ENCODE results near the gene HOXC4.
A peak's percentile ranks its signal among the peaks of the same experiment; 100 is the strongest.

HOXC4 gene

DNA sequence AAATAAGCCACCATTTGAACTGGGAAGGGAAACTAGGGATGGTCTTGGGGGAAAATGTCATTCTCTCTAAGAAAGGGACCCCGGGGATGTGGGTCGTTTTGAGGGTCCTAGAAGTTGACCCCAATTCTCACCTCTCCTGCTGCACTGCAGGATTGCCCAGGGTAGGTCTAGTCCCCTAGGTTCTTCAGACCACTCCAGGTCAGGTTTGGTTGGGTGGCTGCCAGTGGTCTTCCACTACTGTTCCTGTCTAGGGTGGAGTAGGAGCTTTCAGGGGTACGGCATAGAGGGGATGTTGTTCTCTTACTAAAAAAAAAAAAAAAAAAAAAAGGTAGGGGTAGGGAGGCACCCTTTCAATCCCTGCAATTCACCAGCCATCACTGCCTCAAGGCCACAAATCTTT is 37.6 kb upstream of the HOXC4 start:
- no peak for DNase-seq

DNA sequence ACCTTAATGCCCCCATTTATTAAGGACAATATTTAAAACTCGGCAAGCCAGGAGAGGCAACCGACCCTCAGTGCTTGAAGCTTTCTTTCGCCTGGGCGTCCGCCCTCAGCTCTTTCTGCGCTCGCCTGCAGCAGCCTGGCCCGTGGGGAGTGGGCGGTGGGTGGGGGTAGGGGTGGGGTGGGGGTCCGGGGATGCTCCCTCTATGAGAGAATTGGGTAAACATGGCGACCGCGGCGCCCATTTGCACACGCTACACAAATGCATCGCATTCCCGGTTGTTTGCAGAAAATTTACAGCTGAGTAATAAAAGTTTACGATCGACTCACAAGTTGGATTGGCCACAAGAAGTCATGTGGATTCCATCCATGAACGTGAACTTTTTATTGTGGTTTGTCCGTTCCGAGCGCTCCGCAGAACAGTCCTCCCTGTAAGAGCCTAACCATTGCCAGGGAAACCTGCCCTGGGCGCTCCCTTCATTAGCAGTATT is 37.1 kb upstream of the HOXC4 start:
- no peak for DNase-seq

DNA sequence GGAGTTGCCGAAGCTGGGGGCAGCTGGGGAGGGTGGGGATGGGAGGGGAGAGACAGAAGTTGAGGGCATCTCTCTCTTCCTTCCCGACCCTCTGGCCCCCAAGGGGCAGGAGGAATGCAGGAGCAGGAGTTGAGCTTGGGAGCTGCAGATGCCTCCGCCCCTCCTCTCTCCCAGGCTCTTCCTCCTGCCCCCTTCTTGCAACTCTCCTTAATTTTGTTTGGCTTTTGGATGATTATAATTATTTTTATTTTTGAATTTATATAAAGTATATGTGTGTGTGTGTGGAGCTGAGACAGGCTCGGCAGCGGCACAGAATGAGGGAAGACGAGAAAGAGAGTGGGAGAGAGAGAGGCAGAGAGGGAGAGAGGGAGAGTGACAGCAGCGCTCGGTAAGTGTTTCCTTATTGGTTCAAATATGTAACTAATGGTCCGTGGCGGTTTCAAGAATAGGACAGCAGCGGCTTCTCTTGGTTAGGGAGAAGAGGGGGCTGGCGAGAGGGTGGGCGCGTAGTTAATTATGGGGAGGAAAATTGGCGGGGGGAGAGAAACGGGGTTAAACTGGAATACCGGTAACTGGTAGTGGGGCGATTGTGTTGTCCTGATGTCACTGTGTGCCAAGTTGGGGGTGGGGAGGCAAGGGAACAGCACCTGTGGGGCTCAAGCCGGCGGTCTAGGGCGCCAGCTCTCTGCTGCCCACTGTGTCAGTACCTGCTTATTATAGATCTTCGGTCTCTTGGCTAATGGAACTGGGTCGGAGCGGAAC is 36.4 kb upstream of the HOXC4 start:
- no peak for DNase-seq

GRCh38 chr12:54017878-54018467 is 35.7 kb upstream of the HOXC4 start:
- DNase-seq, result peak; percentile 68

DNA sequence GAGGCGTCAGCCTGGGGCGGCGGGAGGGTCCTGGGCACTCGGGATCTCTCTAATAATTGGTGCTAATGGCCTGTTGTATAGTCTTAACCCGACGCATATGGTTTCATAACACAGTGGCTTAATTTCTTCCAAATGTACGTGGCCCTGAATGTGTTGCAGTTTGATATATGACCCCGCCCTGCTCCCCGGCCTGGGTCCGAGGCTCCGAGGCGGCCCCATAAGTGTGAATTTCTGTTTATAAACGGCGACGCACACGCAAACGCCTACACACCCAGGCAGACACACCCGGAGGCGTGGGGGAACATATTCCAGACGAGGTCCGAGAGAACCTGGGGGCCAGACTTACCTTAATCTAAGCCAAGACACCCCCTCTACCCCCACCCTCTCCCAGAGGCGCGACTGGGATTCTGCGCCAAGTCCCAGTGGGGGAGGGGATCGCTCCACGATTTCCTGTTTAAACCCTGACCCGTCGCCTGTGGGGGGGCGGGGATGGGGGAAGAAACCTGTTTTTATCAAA is 35.1 kb upstream of the HOXC4 start:
- DNase-seq, result no peak

GRCh38 chr12:54019091-54019811 is 34.4 kb upstream of the HOXC4 start:
- no peak for DNase-seq

- DNase-seq, result no peak
These were observed 33.6 kb upstream of the HOXC4 start for GRCh38 chr12:54019924-54020590.

GRCh38 chr12:54020591-54021405 is 32.8 kb upstream of the HOXC4 start:
- DNase-seq, result no peak

DNA sequence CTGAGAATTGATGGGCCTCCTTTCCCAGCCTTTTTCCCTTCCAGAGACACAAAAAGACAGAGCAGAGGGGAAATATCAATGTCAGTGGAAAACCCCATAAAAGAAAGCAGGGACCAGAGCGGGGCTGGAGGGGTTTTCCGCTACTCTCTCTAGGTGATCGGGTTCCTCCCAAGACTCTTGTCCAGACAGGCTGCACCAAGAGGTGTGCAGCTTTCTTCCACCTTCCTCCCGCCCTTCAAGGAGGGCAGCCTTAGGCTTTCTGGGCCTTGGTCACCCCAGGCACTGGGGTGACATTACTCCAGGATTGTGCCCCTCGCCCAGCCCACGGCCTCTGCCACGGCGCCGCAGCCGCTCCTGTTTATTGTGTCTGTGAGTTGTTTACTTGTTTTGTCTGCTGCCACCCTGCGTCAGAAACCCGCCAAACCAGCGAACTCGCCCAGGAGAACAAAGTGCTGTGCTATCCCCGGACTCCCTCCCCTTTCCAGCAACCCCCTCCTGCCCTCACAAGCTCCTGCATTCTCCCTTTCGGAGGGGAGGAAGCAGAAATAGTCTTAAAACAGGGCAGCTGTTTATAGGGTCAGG is 32.1 kb upstream of the HOXC4 start:
- DNase-seq, result no peak

DNA sequence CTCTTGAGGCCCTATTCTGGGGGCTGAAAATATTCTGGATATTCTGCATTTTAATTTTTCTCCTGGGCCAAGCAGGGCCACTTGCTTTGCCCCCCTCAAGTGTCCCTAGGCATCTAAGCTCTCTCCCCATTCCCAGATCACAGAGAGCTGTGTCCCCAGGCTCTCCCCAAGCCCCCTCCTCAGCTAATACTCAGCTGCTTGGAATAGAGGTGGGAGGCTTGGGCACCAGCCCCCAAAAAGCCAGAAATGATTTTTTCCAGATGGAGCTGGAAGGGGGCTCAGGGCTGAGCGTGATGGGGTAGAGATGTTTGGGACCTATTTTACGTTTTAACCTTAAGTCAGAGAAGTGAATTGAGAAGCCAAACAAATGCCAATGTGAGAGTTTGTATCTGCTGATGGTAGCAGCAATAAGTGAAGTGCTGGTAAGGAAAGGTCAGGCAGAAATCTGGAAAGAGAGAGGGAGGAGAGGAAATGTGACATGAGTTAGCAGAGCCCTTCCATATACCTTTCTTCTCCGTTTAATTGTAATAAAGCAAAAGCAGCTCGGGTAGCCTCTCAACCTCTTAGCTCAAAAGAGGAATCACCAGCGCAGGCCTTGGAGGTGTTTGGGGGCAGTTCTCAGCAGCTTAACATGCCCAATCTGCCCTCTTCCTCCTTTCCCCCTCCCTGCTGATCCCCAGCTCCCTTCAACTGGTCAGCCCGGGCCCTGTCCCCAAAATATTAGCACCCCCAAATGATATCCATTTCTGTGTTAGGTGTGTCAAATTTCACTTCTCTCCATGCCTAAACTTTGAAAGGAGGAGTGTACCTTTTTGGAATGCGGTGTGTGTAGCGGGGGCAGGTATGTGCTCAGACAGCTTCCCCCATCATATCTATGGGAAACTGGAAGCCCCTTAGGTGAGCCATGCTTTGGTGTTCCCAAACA is 30.4 kb upstream of the HOXC4 start:
- no peak for DNase-seq

- no peak for DNase-seq
These were observed 29.5 kb upstream of the HOXC4 start for GRCh38 chr12:54024127-54024526.

GRCh38 chr12:54024581-54025305 is 28.9 kb upstream of the HOXC4 start:
- DNase-seq, result no peak

GRCh38 chr12:54025499-54026405 is 27.9 kb upstream of the HOXC4 start:
- DNase-seq, result no peak

GRCh38 chr12:54026640-54027441 is 26.8 kb upstream of the HOXC4 start:
- no peak for DNase-seq

- DNase-seq, result no peak
These were observed 26.2 kb upstream of the HOXC4 start for GRCh38 chr12:54027442-54027786.

DNA sequence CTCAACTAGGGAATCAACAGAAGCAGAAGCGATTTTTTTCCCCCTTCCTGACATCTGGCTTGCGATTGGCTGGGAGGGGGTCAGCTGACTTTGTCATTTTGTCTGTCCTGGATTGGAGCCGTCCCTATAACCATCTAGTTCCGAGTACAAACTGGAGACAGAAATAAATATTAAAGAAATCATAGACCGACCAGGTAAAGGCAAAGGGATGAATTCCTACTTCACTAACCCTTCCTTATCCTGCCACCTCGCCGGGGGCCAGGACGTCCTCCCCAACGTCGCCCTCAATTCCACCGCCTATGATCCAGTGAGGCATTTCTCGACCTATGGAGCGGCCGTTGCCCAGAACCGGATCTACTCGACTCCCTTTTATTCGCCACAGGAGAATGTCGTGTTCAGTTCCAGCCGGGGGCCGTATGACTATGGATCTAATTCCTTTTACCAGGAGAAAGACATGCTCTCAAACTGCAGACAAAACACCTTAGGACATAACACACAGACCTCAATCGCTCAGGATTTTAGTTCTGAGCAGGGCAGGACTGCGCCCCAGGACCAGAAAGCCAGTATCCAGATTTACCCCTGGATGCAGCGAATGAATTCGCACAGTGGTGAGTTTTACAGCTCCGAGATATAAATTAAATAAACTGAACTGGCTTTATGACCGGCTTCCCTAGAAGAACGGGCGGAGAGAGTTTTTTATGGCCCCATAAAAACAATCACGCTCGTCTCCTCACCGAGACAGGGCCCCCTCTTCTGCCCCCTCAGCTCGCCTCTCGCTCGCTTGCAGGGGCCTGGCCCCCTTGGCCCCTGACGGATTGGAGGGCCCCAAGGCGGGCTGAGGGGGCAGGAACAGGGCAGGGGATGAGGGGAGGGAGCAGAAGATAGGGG is 25.1 kb upstream of the HOXC4 start, which contains the start of gene HOXC6:
HOXC6 (plus strand) TSS at position 127 of the 888 bp plus-strand sequence; CDS start at position 209, 82 bp downstream.
- DNase-seq, result no peak

All from fibroblast of skin of scalp (primary cell).